Esophagus squamous epithelium (tissue), 4 donors: Measurements from ENCODE around the gene IRF2BPL.

Source experiments
- POLR2A ChIP-seq, 4 donors: fragments of 450-650 bp; IDR thresholded peaks; one replicate each; pipeline ENCODE4 v1.6.1; 2017; ENCODE audit warnings: antibody characterized with exemption in 4 of 4, mild to moderate bottlenecking in 4 of 4, moderate library complexity in 3 of 4
- TF ChIP-seq, protein P1 (sequence below), 6 experiments: fragments of 450-650 bp in 4 of 6; fragments of 200-600 bp in 2 of 6; sonication (generic) in 2 of 6; IDR thresholded peaks; one replicate each; pipeline ENCODE4 v1.5.1; 2016 to 2019; ENCODE audit warnings: antibody characterized with exemption in 6 of 6, mild to moderate bottlenecking in 4 of 6, moderate library complexity in 4 of 6

DNA sequence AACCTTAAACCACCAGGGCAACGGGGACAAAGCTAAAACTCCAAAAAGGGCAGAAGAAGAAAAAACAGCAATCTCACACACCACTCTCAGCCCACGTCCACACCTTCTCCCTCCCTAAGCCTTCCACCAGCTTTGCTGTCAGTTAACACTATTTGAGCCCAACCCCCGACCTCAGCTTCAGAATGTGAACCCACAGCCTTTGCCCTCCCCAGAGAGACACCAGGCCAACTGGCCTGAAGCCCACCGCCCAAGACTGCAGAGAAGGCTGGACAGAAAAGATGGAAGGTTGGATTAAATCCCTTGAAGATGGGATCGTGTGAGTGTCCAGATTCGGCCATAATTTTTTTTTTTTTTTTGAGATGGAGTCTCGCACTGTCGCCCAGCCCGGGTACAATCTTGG, 22.4 kb downstream of the IRF2BPL start:
- TF ChIP-seq POLR2A (IDR thresholded peaks at IDR 0.05): no peak
- TF ChIP-seq, protein P1, sequence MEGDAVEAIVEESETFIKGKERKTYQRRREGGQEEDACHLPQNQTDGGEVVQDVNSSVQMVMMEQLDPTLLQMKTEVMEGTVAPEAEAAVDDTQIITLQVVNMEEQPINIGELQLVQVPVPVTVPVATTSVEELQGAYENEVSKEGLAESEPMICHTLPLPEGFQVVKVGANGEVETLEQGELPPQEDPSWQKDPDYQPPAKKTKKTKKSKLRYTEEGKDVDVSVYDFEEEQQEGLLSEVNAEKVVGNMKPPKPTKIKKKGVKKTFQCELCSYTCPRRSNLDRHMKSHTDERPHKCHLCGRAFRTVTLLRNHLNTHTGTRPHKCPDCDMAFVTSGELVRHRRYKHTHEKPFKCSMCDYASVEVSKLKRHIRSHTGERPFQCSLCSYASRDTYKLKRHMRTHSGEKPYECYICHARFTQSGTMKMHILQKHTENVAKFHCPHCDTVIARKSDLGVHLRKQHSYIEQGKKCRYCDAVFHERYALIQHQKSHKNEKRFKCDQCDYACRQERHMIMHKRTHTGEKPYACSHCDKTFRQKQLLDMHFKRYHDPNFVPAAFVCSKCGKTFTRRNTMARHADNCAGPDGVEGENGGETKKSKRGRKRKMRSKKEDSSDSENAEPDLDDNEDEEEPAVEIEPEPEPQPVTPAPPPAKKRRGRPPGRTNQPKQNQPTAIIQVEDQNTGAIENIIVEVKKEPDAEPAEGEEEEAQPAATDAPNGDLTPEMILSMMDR (IDR thresholded peaks at IDR 0.05): no peak
